GM23248 (cell line): ENCODE measurements around the gene FARP1. TPM values are rescaled to one million over a fixed set of nuclear protein-coding genes. Genes with fewer than 3 reads are reported as not detected.

Experiments
- DNase-seq: peaks from one replicate; pipeline ENCODE4 v3.0.0-alpha.2; 2015
- H2AFZ ChIP-seq: fragments of 200-600 bp; sonication (generic); 2 replicates; pipeline ENCODE4 v1.6.1; 2016; ENCODE audit warnings: antibody characterized with exemption
- H3F3A ChIP-seq: fragments of 200-600 bp; sonication (generic); 2 replicates; pipeline ENCODE4 v1.6.1; 2016; ENCODE audit warnings: mild to moderate bottlenecking, antibody characterized with exemption, mixed run types; ENCODE audit not compliant: insufficient read depth
- H3K27ac ChIP-seq: fragments of 200-600 bp; sonication (generic); 2 replicates; pipeline ENCODE4 v1.5.1; 2016; ENCODE audit warnings: mild to moderate bottlenecking
- H3K27me3 ChIP-seq: fragments of 200-600 bp; sonication (generic); replicated peaks from 2 replicates; pipeline ENCODE4 v1.6.1; 2016; ENCODE audit warnings: mild to moderate bottlenecking; ENCODE audit not compliant: insufficient read depth
- H3K36me3 ChIP-seq: fragments of 200-600 bp; sonication (generic); 2 replicates; pipeline ENCODE4 v1.6.1; 2016; ENCODE audit warnings: low read depth, mild to moderate bottlenecking
- H3K4me1 ChIP-seq: fragments of 200-600 bp; sonication (generic); 2 replicates; pipeline ENCODE4 v1.6.1; 2016; ENCODE audit warnings: mild to moderate bottlenecking; ENCODE audit not compliant: insufficient read depth
- H3K4me2 ChIP-seq: fragments of 200-600 bp; sonication (generic); one replicate; pipeline ENCODE4 v1.6.1; 2016; ENCODE audit warnings: mild to moderate bottlenecking; ENCODE audit not compliant: unreplicated experiment
- H3K4me3 ChIP-seq: fragments of 200-600 bp; sonication (generic); 2 replicates; pipeline ENCODE4 v1.5.1; 2016; ENCODE audit warnings: mild to moderate bottlenecking
- H3K79me2 ChIP-seq: fragments of 200-600 bp; sonication (generic); 2 replicates; pipeline ENCODE4 v1.6.1; 2016; ENCODE audit warnings: mild to moderate bottlenecking; ENCODE audit not compliant: insufficient read depth
- H3K9ac ChIP-seq: fragments of 200-600 bp; sonication (generic); 2 replicates; pipeline ENCODE4 v1.6.1; 2016; ENCODE audit warnings: mild to moderate bottlenecking
- H3K9me2 ChIP-seq: fragments of 200-600 bp; sonication (generic); 2 replicates; pipeline ENCODE4 v1.6.1; 2016; ENCODE audit warnings: mixed run types, mild to moderate bottlenecking, moderate library complexity; ENCODE audit not compliant: insufficient read depth
- H3K9me3 ChIP-seq: fragments of 200-600 bp; sonication (generic); one replicate; pipeline ENCODE4 v1.6.1; 2017; ENCODE audit warnings: low read depth
- H4K20me1 ChIP-seq: fragments of 200-600 bp; sonication (generic); 2 replicates; pipeline ENCODE4 v1.6.0; 2016; ENCODE audit not compliant: insufficient read depth
- EZH2 ChIP-seq: fragments of 200-600 bp; sonication (generic); IDR thresholded peaks from 2 replicates; pipeline ENCODE4 v1.6.1; 2018; ENCODE audit warnings: antibody characterized with exemption, mild to moderate bottlenecking; ENCODE audit not compliant: insufficient read depth, poor library complexity, severe bottlenecking
- EZH2phosphoT487 ChIP-seq: fragments of 200-600 bp; sonication (generic); IDR thresholded peaks from 2 replicates; pipeline ENCODE4 v1.6.1; 2018; ENCODE audit warnings: antibody characterized with exemption, moderate library complexity, mild to moderate bottlenecking, low read depth; ENCODE audit not compliant: insufficient read depth
- WGBS, 2 experiments: methylation state at CpG; one replicate each; pipeline ENCODE4 v1.1.6; 2015 to 2017; ENCODE audit warnings: low lambda C conversion rate in 2 of 2, low coverage in 1 of 2; ENCODE audit errors: missing lambda C conversion rate in 2 of 2; 5-methylcytosine and 5-hydroxymethylcytosine counted together
- in situ Hi-C: fragments of 300-500 bp; cut with MboI; formaldehyde crosslinking; loops from 2 replicates; pipeline ENCODE4 v1.15.0; 2020
- polyA plus RNA-seq: library from polyadenylated mRNA; unstranded; fragments of >200 nt; fragmentation: Nextera tagmentation; extraction: Ambion mirVana; gene quantifications from 2 replicates; pipeline ENCODE4 v1.2.1, GENCODE V29; 2016
- total RNA-seq: library from RNA; depleted of rRNA; stranded (reverse); fragments of >200 nt; shearing (Covaris generic); gene quantifications from 2 replicates; pipeline ENCODE4 v1.2.3, GENCODE V29; 2014

FARP1 gene
- total and polyA plus RNA-seq, 2 experiments from 2014 or later: 53.7 to 56.6 TPM

- no peak for DNase-seq
Measured at GRCh38 chr13:98123176-98123575, 19.7 kb upstream of the FARP1 start.

GRCh38 chr13:98129059-98129746 is 13.7 kb upstream of the FARP1 start:
- Histone ChIP-seq H3K9ac (no peak overlapping the region), H4K20me1 (no peaks in the 10 kb centered on the region), H2AFZ (no peak overlapping the region), H3K27ac (peak overlapping the region; percentile 20), H3F3A (peaks cover 12% of the 10 kb centered on the region), H3K4me2 (no peak overlapping the region), H3K27me3 (no peaks in the 10 kb centered on the region), H3K36me3 (no peaks in the 10 kb centered on the region), H3K4me3 (no peak overlapping the region), H3K9me3 (no peaks in the 10 kb centered on the region), H3K9me2 (no peaks in the 10 kb centered on the region), H3K4me1 (peaks cover 13% of the 10 kb centered on the region), H3K79me2 (no peaks in the 10 kb centered on the region)
- 53 to 57% methylated on average over 5 of the region's 5 CpGs for WGBS, 2 experiments
- TF ChIP-seq EZH2 (no peak), EZH2phosphoT487 (no peak)
- peak; percentile 82 for DNase-seq
- in situ Hi-C loops: no loop called here

More at GRCh38 chr13:98123176-98123575, 19.7 kb upstream of the FARP1 start:
- Histone ChIP-seq H3K9me2 (no peaks in the 10 kb centered on the region), H3K27ac (no peak overlapping the region), H3K36me3 (no peaks in the 10 kb centered on the region), H3K27me3 (no peaks in the 10 kb centered on the region), H3K79me2 (no peaks in the 10 kb centered on the region), H3K4me3 (no peak overlapping the region), H3K9ac (no peak overlapping the region), H3F3A (no peaks in the 10 kb centered on the region), H4K20me1 (no peaks in the 10 kb centered on the region), H2AFZ (no peak overlapping the region), H3K4me2 (no peak overlapping the region), H3K9me3 (no peaks in the 10 kb centered on the region), H3K4me1 (no peaks in the 10 kb centered on the region)
- in situ Hi-C loops: no loop called here
- 68 to 77% methylated on average over 1 of the region's 1 CpG for WGBS, 2 experiments
- no peak for TF ChIP-seq EZH2phosphoT487
- TF ChIP-seq EZH2: no peak

GRCh38 chr13:98133946-98134345 is 8.9 kb upstream of the FARP1 start:
- in situ Hi-C loops: no loop called here
- H3K36me3 ChIP-seq: no peaks in the 10 kb centered on the region
- no peak overlapping the region for H2AFZ ChIP-seq
- no peak for DNase-seq
- H4K20me1 ChIP-seq: no peaks in the 10 kb centered on the region
- 92 to 98% methylated on average over 3 of the region's 3 CpGs for WGBS, 2 experiments
- no peaks in the 10 kb centered on the region for H3K27me3 ChIP-seq
- peaks cover 11% of the 10 kb centered on the region for H3K4me1 ChIP-seq
- no peaks in the 10 kb centered on the region for H3K9me3 ChIP-seq
- no peaks in the 10 kb centered on the region for H3K79me2 ChIP-seq
- no peak for TF ChIP-seq EZH2
- TF ChIP-seq EZH2phosphoT487: no peak
- H3K4me2 ChIP-seq: no peak overlapping the region
- no peak overlapping the region for H3K27ac ChIP-seq
- no peak overlapping the region for H3K9ac ChIP-seq
- H3K4me3 ChIP-seq: no peak overlapping the region
- H3F3A ChIP-seq: peaks cover 11% of the 10 kb centered on the region
- H3K9me2 ChIP-seq: no peaks in the 10 kb centered on the region

- H3F3A ChIP-seq: peaks cover 2% of the 10 kb centered on the region; the same call in 1 of the 2 replicates
- no peaks in the 10 kb centered on the region for H3K79me2 ChIP-seq
- no peak overlapping the region for H3K4me2 ChIP-seq
- no peaks in the 10 kb centered on the region for H3K27me3 ChIP-seq
- no peak for DNase-seq
- no peak overlapping the region for H3K9ac ChIP-seq
- no peaks in the 10 kb centered on the region for H3K36me3 ChIP-seq
- H3K4me3 ChIP-seq: no peak overlapping the region
- H3K9me3 ChIP-seq: no peaks in the 10 kb centered on the region
- in situ Hi-C loops: no loop called here
- peaks cover 1% of the 10 kb centered on the region for H3K4me1 ChIP-seq
- WGBS, 2 experiments: 93% methylated on average over 1 of the region's 1 CpG
- no peak overlapping the region for H3K27ac ChIP-seq
- no peaks in the 10 kb centered on the region for H3K9me2 ChIP-seq
- TF ChIP-seq EZH2phosphoT487 (no peak), EZH2 (no peak)
- no peak overlapping the region for H2AFZ ChIP-seq
- H4K20me1 ChIP-seq: no peaks in the 10 kb centered on the region
Measured at GRCh38 chr13:98134901-98135300, 8.0 kb upstream of the FARP1 start.
